Lung (tissue), 12 donors: Measurements from ENCODE around the gene MT1H. TPM values are rescaled to one million over a fixed set of nuclear protein-coding genes. Genes with fewer than 3 reads are reported as not detected.

Source experiments
- ATAC-seq: fragments of 200-7000 bp; cut with Tn5 transposase; one replicate; pipeline ENCODE4 v1.9.1; 2020; ENCODE audit warnings: moderate number of reproducible peaks; ENCODE audit not compliant: insufficient read depth, low FRiP score
- DNase-seq, 3 donors: peaks; one replicate each; pipeline ENCODE4 v3.0.0-alpha.2; 2013 to 2017
- H3K27ac ChIP-seq, 2 donors: one replicate each; pipeline ENCODE4 v1.5.1; 2013; ENCODE audit warnings: mild to moderate bottlenecking in 2 of 2, moderate library complexity in 2 of 2, control low read depth in 1 of 2, inconsistent platforms in 1 of 2, low read depth in 1 of 2, low read length in 1 of 2
- H3K27me3 ChIP-seq, 3 donors: one replicate each; pipeline ENCODE4 v1.5.1; 2013; ENCODE audit warnings: low read length in 2 of 3; ENCODE audit not compliant: control insufficient read depth in 3 of 3, insufficient read depth in 3 of 3
- H3K36me3 ChIP-seq, 4 donors: one replicate each; pipeline ENCODE4 v1.5.1; 2013; ENCODE audit warnings: low read length in 4 of 4, mild to moderate bottlenecking in 1 of 4, moderate library complexity in 1 of 4; ENCODE audit not compliant: control insufficient read depth in 4 of 4, insufficient read depth in 4 of 4
- H3K4me1 ChIP-seq, 5 donors: one replicate each; pipeline ENCODE4 v1.5.1; 2013; ENCODE audit warnings: low read length in 5 of 5, mild to moderate bottlenecking in 2 of 5, moderate library complexity in 1 of 5; ENCODE audit not compliant: control insufficient read depth in 5 of 5, insufficient read depth in 5 of 5
- H3K4me3 ChIP-seq: one replicate; pipeline ENCODE4 v1.5.1; 2013; ENCODE audit warnings: mild to moderate bottlenecking, control low read depth, moderate library complexity
- H3K9ac ChIP-seq, 2 donors: one replicate each; pipeline ENCODE4 v1.5.1; 2013; ENCODE audit warnings: low read length in 2 of 2, control low read depth in 1 of 2; ENCODE audit not compliant: insufficient read depth in 1 of 2
- H3K9me3 ChIP-seq, 4 donors: one replicate each; pipeline ENCODE4 v1.5.1; 2013; ENCODE audit warnings: low read length in 3 of 4, mild to moderate bottlenecking in 1 of 4, moderate library complexity in 1 of 4; ENCODE audit not compliant: control insufficient read depth in 4 of 4, insufficient read depth in 3 of 4
- WGBS, 2 donors: extraction: QIAGEN DNeasy Blood & Tissue Kit; methylation state at CpG; one replicate each; pipeline ENCODE4 v1.1.7; 2013; 5-methylcytosine and 5-hydroxymethylcytosine counted together
- polyA plus RNA-seq, 2 donors: library from polyadenylated mRNA; stranded (reverse); fragments of 200-250 nt; gene quantifications; one replicate each; pipeline ENCODE4 v1.2.1, GENCODE V29; 2013
- total RNA-seq, 2 donors: library from RNA; depleted of rRNA in 1 of 2; stranded (reverse); fragments of >200 nt in 1 of 2; gene quantifications; one replicate each; pipeline ENCODE4 v1.2.1, GENCODE V29; 2014 to 2021
- TF ChIP-seq, protein P1 (sequence below): IDR thresholded peaks from 2 replicates; pipeline ENCODE4 v1.5.1; 2012; ENCODE audit warnings: mild to moderate bottlenecking; ENCODE audit errors: control extremely low read depth, extremely low read depth
- donor health status: control.
- donor health status: control.
- donor health status: Bipolar disorder and iron deficiency.
- donor health status: healthy.
- donor health status: DM: yes; HTN: yes; CAD: no.

MT1H gene
- total and polyA plus RNA-seq, 4 donors: 1.9 to 10.3 (median 4.4) TPM; not detected in 1

DNA sequence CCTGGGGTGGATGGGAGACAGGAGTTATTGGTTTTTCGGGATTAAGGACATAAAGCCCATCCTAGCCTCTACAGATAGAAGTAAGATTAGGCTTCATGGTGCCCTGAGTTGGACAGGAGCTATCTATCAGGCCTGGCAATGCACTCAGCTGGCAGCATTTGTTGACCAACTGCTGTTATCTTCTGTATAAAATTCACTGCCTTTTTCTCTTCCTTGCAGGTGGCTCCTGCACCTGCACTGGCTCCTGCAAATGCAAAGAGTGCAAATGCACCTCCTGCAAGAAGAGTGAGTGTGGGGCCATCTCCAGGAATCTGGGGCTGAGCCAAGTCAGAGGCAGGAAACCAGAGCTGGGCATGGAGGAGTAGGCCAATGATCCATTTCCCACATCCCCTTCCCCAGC lies 30.6 kb upstream of the MT1H start:
- ATAC-seq (no peak), DNase-seq (no peak)
- Histone ChIP-seq H3K36me3 (no peaks in the 10 kb centered on the region), H3K9me3 (peaks cover 0 to 8% (median 0%) of the 10 kb centered on the region in 4 donors), H3K27me3 (peaks cover 0 to 94% (median 92%) of the 10 kb centered on the region in 3 donors), H3K27ac (no peak overlapping the region), H3K4me3 (no peak overlapping the region), H3K9ac (no peak overlapping the region), H3K4me1 (peaks cover 0 to 17% (median 5%) of the 10 kb centered on the region in 5 donors)
- TF ChIP-seq, protein P1, sequence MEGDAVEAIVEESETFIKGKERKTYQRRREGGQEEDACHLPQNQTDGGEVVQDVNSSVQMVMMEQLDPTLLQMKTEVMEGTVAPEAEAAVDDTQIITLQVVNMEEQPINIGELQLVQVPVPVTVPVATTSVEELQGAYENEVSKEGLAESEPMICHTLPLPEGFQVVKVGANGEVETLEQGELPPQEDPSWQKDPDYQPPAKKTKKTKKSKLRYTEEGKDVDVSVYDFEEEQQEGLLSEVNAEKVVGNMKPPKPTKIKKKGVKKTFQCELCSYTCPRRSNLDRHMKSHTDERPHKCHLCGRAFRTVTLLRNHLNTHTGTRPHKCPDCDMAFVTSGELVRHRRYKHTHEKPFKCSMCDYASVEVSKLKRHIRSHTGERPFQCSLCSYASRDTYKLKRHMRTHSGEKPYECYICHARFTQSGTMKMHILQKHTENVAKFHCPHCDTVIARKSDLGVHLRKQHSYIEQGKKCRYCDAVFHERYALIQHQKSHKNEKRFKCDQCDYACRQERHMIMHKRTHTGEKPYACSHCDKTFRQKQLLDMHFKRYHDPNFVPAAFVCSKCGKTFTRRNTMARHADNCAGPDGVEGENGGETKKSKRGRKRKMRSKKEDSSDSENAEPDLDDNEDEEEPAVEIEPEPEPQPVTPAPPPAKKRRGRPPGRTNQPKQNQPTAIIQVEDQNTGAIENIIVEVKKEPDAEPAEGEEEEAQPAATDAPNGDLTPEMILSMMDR: no peak
- 53 to 73% methylated on average over 1 of the region's 1 CpG for WGBS, 2 donors

DNA sequence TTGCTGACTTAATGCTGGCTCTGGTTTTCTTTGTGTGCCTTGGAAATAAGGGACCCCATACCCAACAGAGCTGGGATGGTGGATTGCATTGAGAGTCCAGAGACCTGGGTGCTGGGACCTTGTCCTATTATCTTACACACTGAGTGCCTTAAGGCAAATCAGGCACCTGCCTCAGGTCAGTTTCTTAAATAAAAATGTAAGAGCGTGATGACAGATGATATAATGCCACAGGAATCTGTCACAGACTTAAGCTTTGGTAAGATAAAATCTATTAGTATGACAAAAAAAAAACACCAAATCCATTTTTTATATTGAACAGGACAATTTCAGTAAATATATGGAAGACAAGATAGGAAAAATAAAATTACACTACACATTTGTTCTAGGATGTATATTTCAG lies 29.5 kb upstream of the MT1H start:
- Histone ChIP-seq H3K4me1 (peaks cover 0 to 15% (median 5%) of the 10 kb centered on the region in 5 donors), H3K9me3 (peaks cover 0 to 6% (median 0%) of the 10 kb centered on the region in 4 donors)

DNA sequence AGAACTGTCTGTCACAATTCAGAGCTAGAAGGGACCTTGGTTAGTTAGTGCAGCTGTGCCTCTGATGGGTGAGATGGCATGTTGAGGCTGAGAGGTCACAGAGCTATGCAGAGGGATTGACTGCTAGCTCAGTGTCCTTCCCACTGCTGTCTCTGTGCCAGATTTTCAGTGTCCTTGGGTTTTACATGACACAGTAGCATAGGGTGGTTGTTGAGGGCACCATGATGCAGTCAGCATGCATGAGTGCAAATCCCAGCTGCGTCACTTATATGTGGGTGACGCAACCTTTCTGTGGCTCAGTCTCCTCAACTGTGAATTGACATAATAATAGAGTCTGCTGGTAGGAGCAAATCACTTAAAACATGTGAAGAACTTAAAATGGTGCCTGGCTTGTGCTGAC lies 28.4 kb upstream of the MT1H start:
- Histone ChIP-seq H3K4me1 (peaks cover 0 to 11% (median 5%) of the 10 kb centered on the region in 5 donors), H3K9me3 (no peaks in the 10 kb centered on the region), H3K36me3 (no peaks in the 10 kb centered on the region), H3K27me3 (peaks cover 0 to 94% (median 92%) of the 10 kb centered on the region in 3 donors), H3K9ac (no peak overlapping the region), H3K27ac (no peak overlapping the region), H3K4me3 (no peak overlapping the region)
- ATAC-seq (no peak), DNase-seq (no peak)
- WGBS, 2 donors: 83 to 95% methylated on average over 2 of the region's 2 CpGs
- TF ChIP-seq, protein P1: no peak

More for the DNA sequence above, 29.5 kb upstream of the MT1H start:
- ATAC-seq (no peak), DNase-seq (no peak)
- WGBS, 2 donors: 91% methylated on average over 1 of the region's 1 CpG
- H3K36me3 ChIP-seq: no peaks in the 10 kb centered on the region
- H3K27ac ChIP-seq: no peak overlapping the region
- TF ChIP-seq, protein P1: no peak
- peaks cover 0 to 94% (median 92%) of the 10 kb centered on the region in 3 donors for H3K27me3 ChIP-seq
- H3K4me3 ChIP-seq: no peak overlapping the region
- H3K9ac ChIP-seq: no peak overlapping the region
